Kidney (tissue), 22 donors: ENCODE data around the gene SCP2D1. TPM values are rescaled to one million over a fixed set of nuclear protein-coding genes. Genes with fewer than 3 reads are reported as not detected.

ENCODE experiments used
- DNase-seq, 5 donors: peaks; one replicate each; pipeline ENCODE4 v3.0.0-alpha.2; 2013 to 2020
- FAIRE-seq: peaks from 2 replicates; lab custom pipeline; 2012; peaks lifted over from hg19 to GRCh38; lab: Jason Lieb, UNC
- H3K27ac ChIP-seq, 2 donors: one replicate each; pipeline ENCODE4 v1.7.0; 2013; ENCODE audit warnings: low read depth in 2 of 2, low read length in 2 of 2, inconsistent platforms in 1 of 2
- H3K27me3 ChIP-seq: one replicate; pipeline ENCODE4 v1.7.1; 2013; ENCODE audit warnings: low read length, inconsistent platforms; ENCODE audit not compliant: control insufficient read depth, insufficient read depth
- H3K36me3 ChIP-seq, 3 donors: one replicate each; pipeline versions ENCODE4 v1.7.0 to v1.7.1; 2013; ENCODE audit warnings: low read length in 3 of 3, control low read depth in 1 of 3, inconsistent platforms in 1 of 3; ENCODE audit not compliant: insufficient read depth in 3 of 3, control insufficient read depth in 2 of 3
- H3K4me1 ChIP-seq, 3 donors: one replicate each; pipeline versions ENCODE4 v1.7.0 to v1.7.1; 2013; ENCODE audit warnings: low read length in 3 of 3, inconsistent platforms in 1 of 3, low read depth in 1 of 3; ENCODE audit not compliant: control insufficient read depth in 2 of 3, insufficient read depth in 2 of 3
- H3K4me3 ChIP-seq, 3 donors: one replicate each; pipeline versions ENCODE4 v1.7.0 to v1.8.1; 2013; ENCODE audit warnings: low read length in 3 of 3, control low read depth in 1 of 3, inconsistent platforms in 1 of 3
- H3K9ac ChIP-seq, 3 donors: one replicate each; pipeline versions ENCODE4 v1.7.0 to v1.7.1; 2013; ENCODE audit warnings: low read length in 3 of 3, control low read depth in 1 of 3, inconsistent platforms in 1 of 3
- H3K9me3 ChIP-seq, 3 donors: one replicate each; pipeline versions ENCODE4 v1.7.0 to v1.7.1; 2013; ENCODE audit warnings: low read length in 3 of 3, control low read depth in 1 of 3, inconsistent platforms in 1 of 3; ENCODE audit not compliant: control insufficient read depth in 2 of 3, insufficient read depth in 1 of 3
- CTCF ChIP-seq: IDR thresholded peaks from 3 replicates; pipeline ENCODE4 v1.5.1; 2012; ENCODE audit warnings: mild to moderate bottlenecking, moderate library complexity, borderline replicate concordance; ENCODE audit not compliant: insufficient read depth; ENCODE audit errors: extremely low read depth
- intact Hi-C: fragments of 100-400 bp; cut with DNase I; formaldehyde crosslinking; loops from one replicate; pipeline ENCODE4 v1.11.1; 2022
- long read RNA-seq, 10 donors: library from polyadenylated mRNA in 1 of 10; unstranded in 1 of 10; transcript quantifications; one replicate each; pipeline ENCODE4 v2.0.0 and lab custom pipeline, GENCODE V29; 2021 to 2026
- polyA plus RNA-seq: library from polyadenylated mRNA; stranded (reverse); fragments of 350-450 nt; fragmentation: Illumina TruSeq; extraction: RNeasy Lipid Tissue Mini Kit (QIAGEN cat#74804); gene quantifications from one replicate; pipeline ENCODE4 v1.2.3, GENCODE V29; 2014; ENCODE audit warnings: low read depth, low replicate concordance; ENCODE audit not compliant: insufficient read depth
- total RNA-seq: library from RNA; stranded (reverse); fragmentation: NEBNext Ultra II Directional; extraction: Animal tissue kit (Norgen Biotek cat#: 25700); gene quantifications from one replicate; pipeline ENCODE4 v1.2.1, GENCODE V29; 2021
- donor health status: control.
- donor health status: control.
- donor health status: control.
- donor health status: control.
- donor health status: control.
- donor health status: DM: yes; HTN: yes; CAD: no.
- donor health status: Normal renal cell carcinoma (clear cell type).

Gene SCP2D1
- not detected for total RNA-seq
- not detected for polyA plus RNA-seq
- long read RNA-seq, donor 1: 0 reads
- long read RNA-seq, donor 2: 0 reads
- long read RNA-seq, donor 3: 0 reads
- long read RNA-seq, donor 4: 0 reads
- long read RNA-seq, donor 5: 0 reads
- long read RNA-seq, donor 6: 0 reads
- long read RNA-seq, donor 7: 0 reads
- long read RNA-seq, donor 8: 0 reads
- long read RNA-seq, donor 9: 0 reads
- long read RNA-seq, donor 10: 0 reads

GRCh38 chr20:18813483-18813882 is at the start of gene SCP2D1:
SCP2D1 (plus strand) TSS chr20:18813783; CDS start chr20:18813816, 33 bp downstream.
- H3K27ac ChIP-seq: no peak within 1 kb of the TSS
- H3K9me3 ChIP-seq: no peaks in the 10 kb centered on the region
- no peaks in the 10 kb centered on the region for H3K4me1 ChIP-seq
- TF ChIP-seq CTCF: no peak
- FAIRE-seq (no peak), DNase-seq (no peak)
- no peak within 1 kb of the TSS for H3K4me3 ChIP-seq
- intact Hi-C loops: no loop called here
- H3K36me3 ChIP-seq: no peaks in the 10 kb centered on the region
- H3K9ac ChIP-seq: no peak within 1 kb of the TSS
- H3K27me3 ChIP-seq: no peaks in the 10 kb centered on the region

- intact Hi-C loops: no loop called here
- H3K27ac ChIP-seq: no peak overlapping the region
- H3K36me3 ChIP-seq: no peaks in the 10 kb centered on the region
- no peak overlapping the region for H3K9ac ChIP-seq
- DNase-seq (no peak), FAIRE-seq (no peak)
- no peaks in the 10 kb centered on the region for H3K9me3 ChIP-seq
- H3K27me3 ChIP-seq: no peaks in the 10 kb centered on the region
- H3K4me3 ChIP-seq: no peak overlapping the region
- H3K4me1 ChIP-seq: no peaks in the 10 kb centered on the region
- TF ChIP-seq CTCF: no peak
Measured at GRCh38 chr20:18767676-18768075, 45.9 kb upstream of the SCP2D1 start.

GRCh38 chr20:18773566-18773965 is 40.0 kb upstream of the SCP2D1 start:
- no peaks in the 10 kb centered on the region for H3K36me3 ChIP-seq
- no peak overlapping the region for H3K4me3 ChIP-seq
- H3K9ac ChIP-seq: no peak overlapping the region
- intact Hi-C loops: no loop called here
- no peaks in the 10 kb centered on the region for H3K4me1 ChIP-seq
- DNase-seq: no peak
- no peak for FAIRE-seq
- no peaks in the 10 kb centered on the region for H3K9me3 ChIP-seq
- no peak overlapping the region for H3K27ac ChIP-seq
- no peak for TF ChIP-seq CTCF
- no peaks in the 10 kb centered on the region for H3K27me3 ChIP-seq

- no peaks in the 10 kb centered on the region for H3K4me1 ChIP-seq
- no peak for TF ChIP-seq CTCF
- no peaks in the 10 kb centered on the region for H3K9me3 ChIP-seq
- intact Hi-C loops: no loop called here
- FAIRE-seq (no peak), DNase-seq (no peak)
- H3K27me3 ChIP-seq: no peaks in the 10 kb centered on the region
- H3K36me3 ChIP-seq: no peaks in the 10 kb centered on the region
- H3K4me3 ChIP-seq: no peak overlapping the region
- H3K27ac ChIP-seq: no peak overlapping the region
- H3K9ac ChIP-seq: no peak overlapping the region
Measured at GRCh38 chr20:18774207-18774606, 39.4 kb upstream of the SCP2D1 start.
